ENCODE measurements around the gene EIF3F.

DNA sequence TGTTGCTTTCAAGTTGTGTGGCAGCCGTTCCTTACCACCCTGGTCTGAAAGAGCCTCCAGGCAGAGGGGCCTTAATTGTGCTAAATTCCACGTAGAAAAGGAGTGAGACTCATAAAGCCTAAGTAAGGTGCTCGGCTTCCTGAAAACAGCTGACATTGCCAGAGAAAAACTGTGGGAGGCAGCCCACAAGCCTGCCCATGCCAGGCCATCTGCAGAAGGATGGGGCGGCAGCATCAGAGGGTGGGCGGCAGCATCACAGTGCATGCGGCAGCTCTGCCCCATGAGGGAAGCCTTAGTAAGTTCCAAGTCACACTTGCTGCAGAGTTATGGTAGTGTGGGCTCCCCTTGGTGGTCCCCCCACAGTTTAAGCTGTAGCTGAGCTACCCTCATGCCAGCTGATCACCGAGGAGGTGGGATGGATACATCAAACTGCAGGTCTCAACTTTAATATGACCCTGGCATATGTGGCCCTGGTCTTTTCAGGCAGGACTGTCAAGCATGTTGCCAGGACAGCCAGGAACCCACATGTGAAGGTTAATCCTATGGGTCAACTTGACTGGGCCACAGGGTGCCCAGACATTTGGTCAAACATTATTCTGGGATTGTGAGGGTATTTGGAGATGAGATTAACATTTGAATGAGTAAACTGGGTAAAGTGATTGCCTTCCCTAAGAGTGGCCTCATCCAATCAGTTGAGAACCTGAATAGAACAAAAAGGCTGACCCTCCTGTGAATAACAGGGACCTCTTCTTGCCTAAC is 3.1 kb upstream of the EIF3F start:
- TF ChIP-seq POLR2A (IDR thresholded peaks at IDR 0.05), result no peak
- TF ChIP-seq, protein P1, sequence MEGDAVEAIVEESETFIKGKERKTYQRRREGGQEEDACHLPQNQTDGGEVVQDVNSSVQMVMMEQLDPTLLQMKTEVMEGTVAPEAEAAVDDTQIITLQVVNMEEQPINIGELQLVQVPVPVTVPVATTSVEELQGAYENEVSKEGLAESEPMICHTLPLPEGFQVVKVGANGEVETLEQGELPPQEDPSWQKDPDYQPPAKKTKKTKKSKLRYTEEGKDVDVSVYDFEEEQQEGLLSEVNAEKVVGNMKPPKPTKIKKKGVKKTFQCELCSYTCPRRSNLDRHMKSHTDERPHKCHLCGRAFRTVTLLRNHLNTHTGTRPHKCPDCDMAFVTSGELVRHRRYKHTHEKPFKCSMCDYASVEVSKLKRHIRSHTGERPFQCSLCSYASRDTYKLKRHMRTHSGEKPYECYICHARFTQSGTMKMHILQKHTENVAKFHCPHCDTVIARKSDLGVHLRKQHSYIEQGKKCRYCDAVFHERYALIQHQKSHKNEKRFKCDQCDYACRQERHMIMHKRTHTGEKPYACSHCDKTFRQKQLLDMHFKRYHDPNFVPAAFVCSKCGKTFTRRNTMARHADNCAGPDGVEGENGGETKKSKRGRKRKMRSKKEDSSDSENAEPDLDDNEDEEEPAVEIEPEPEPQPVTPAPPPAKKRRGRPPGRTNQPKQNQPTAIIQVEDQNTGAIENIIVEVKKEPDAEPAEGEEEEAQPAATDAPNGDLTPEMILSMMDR (IDR thresholded peaks at IDR 0.05), result no peak

Data from Peyer's patch (tissue), 4 donors.